Activated T-helper 2 cell treated with anti-CD3 and anti-CD28 coated beads, Interferon-gamma antibody, Interleukin-2, Interleukin-4, amounts not matched to agents 10 μg/mL and 5 μg/mL and 100 μg/mL, durations not matched to agents 14 hours and 24 hours and 36 hours (primary cell): ENCODE results near the gene RIMS4. TPM values are rescaled to one million over a fixed set of nuclear protein-coding genes. Genes with fewer than 3 reads are reported as not detected.

Experiments
- DNase-seq: peaks from one replicate; pipeline ENCODE4 v3.0.0; 2021; ENCODE audit warnings: low spot score
- H3K27ac Mint-ChIP-seq: one replicate; pipeline ENCODE4 v1.8.0; 2021; ENCODE audit warnings: mixed read lengths
- H3K27me3 Mint-ChIP-seq: one replicate; pipeline ENCODE4 v1.8.0; 2021; ENCODE audit warnings: low read depth, mixed read lengths
- H3K36me3 Mint-ChIP-seq: one replicate; pipeline ENCODE4 v1.8.0; 2021; ENCODE audit warnings: low read depth, mixed read lengths
- H3K4me1 Mint-ChIP-seq: one replicate; pipeline ENCODE4 v1.8.0; 2021; ENCODE audit warnings: low read depth, mixed read lengths
- H3K4me3 Mint-ChIP-seq: one replicate; pipeline ENCODE4 v1.8.0; 2021; ENCODE audit warnings: low read depth, mild to moderate bottlenecking, moderate library complexity, mixed read lengths
- H3K9me3 Mint-ChIP-seq: one replicate; pipeline ENCODE4 v1.8.0; 2021; ENCODE audit warnings: mixed read lengths
- intact Hi-C: fragments of 100-400 bp; cut with micrococcal nuclease; formaldehyde crosslinking; loops from one replicate; pipeline ENCODE4 v1.15.1; 2023
- total RNA-seq: library from RNA; stranded (reverse); gene quantifications from 2 replicates; pipeline ENCODE4 v1.2.3, GENCODE V29; 2022

Gene RIMS4
- total RNA-seq, 1 donor from 2014 or later: not detected

GRCh38 chr20:44803383-44803941 lies 6.9 kb downstream of the RIMS4 start:
- Mint-ChIP-seq H3K27ac (no peak overlapping the region), H3K36me3 (no peaks in the 10 kb centered on the region), H3K4me1 (no peaks in the 10 kb centered on the region), H3K9me3 (no peaks in the 10 kb centered on the region), H3K4me3 (no peak overlapping the region), H3K27me3 (peaks cover 33% of the 10 kb centered on the region)
- intact Hi-C loops: no loop called here
- DNase-seq: no peak

- H3K9me3 Mint-ChIP-seq: no peaks in the 10 kb centered on the region
- no peak overlapping the region for H3K4me3 Mint-ChIP-seq
- no peaks in the 10 kb centered on the region for H3K4me1 Mint-ChIP-seq
- intact Hi-C loops: no loop called here
- no peak overlapping the region for H3K27ac Mint-ChIP-seq
- no peaks in the 10 kb centered on the region for H3K36me3 Mint-ChIP-seq
- H3K27me3 Mint-ChIP-seq: peaks cover 27% of the 10 kb centered on the region
- no peak for DNase-seq
These were observed 7.6 kb downstream of the RIMS4 start for GRCh38 chr20:44802702-44803101.

GRCh38 chr20:44800391-44801046 lies 9.8 kb downstream of the RIMS4 start:
- H3K27me3 Mint-ChIP-seq: peaks cover 13% of the 10 kb centered on the region
- H3K27ac Mint-ChIP-seq: no peak overlapping the region
- no peak for DNase-seq
- intact Hi-C loops: no loop called here
- H3K4me3 Mint-ChIP-seq: no peak overlapping the region
- no peaks in the 10 kb centered on the region for H3K4me1 Mint-ChIP-seq
- H3K36me3 Mint-ChIP-seq: no peaks in the 10 kb centered on the region
- no peaks in the 10 kb centered on the region for H3K9me3 Mint-ChIP-seq

- Mint-ChIP-seq H3K27me3 (peaks cover 10% of the 10 kb centered on the region), H3K4me3 (no peak overlapping the region), H3K27ac (no peak overlapping the region), H3K36me3 (no peaks in the 10 kb centered on the region), H3K4me1 (no peaks in the 10 kb centered on the region), H3K9me3 (no peaks in the 10 kb centered on the region)
- no peak for DNase-seq
- intact Hi-C loops: no loop called here
These were observed 10.7 kb downstream of the RIMS4 start for GRCh38 chr20:44799691-44800090.

GRCh38 chr20:44796758-44797457 lies 13.4 kb downstream of the RIMS4 start:
- Mint-ChIP-seq H3K36me3 (no peaks in the 10 kb centered on the region), H3K4me1 (no peaks in the 10 kb centered on the region), H3K9me3 (no peaks in the 10 kb centered on the region), H3K4me3 (no peak overlapping the region), H3K27ac (no peak overlapping the region), H3K27me3 (peaks cover 2% of the 10 kb centered on the region)
- DNase-seq: no peak
- intact Hi-C loops: no loop called here

GRCh38 chr20:44796311-44796710 lies 14.0 kb downstream of the RIMS4 start:
- Mint-ChIP-seq H3K9me3 (no peaks in the 10 kb centered on the region), H3K27ac (no peak overlapping the region), H3K36me3 (no peaks in the 10 kb centered on the region), H3K27me3 (peaks cover 2% of the 10 kb centered on the region), H3K4me1 (no peaks in the 10 kb centered on the region), H3K4me3 (no peak overlapping the region)
- intact Hi-C loops: no loop called here
- no peak for DNase-seq

- no peak overlapping the region for H3K4me3 Mint-ChIP-seq
- no peaks in the 10 kb centered on the region for H3K4me1 Mint-ChIP-seq
- H3K27ac Mint-ChIP-seq: no peak overlapping the region
- H3K36me3 Mint-ChIP-seq: no peaks in the 10 kb centered on the region
- H3K27me3 Mint-ChIP-seq: peaks cover 2% of the 10 kb centered on the region
- DNase-seq: no peak
- H3K9me3 Mint-ChIP-seq: no peaks in the 10 kb centered on the region
- intact Hi-C loops: no loop called here
These were observed 14.5 kb downstream of the RIMS4 start for GRCh38 chr20:44795836-44796235.

- Mint-ChIP-seq H3K4me3 (no peak overlapping the region), H3K27me3 (peaks cover 2% of the 10 kb centered on the region), H3K27ac (no peak overlapping the region), H3K9me3 (no peaks in the 10 kb centered on the region), H3K4me1 (no peaks in the 10 kb centered on the region), H3K36me3 (no peaks in the 10 kb centered on the region)
- intact Hi-C loops: no loop called here
- DNase-seq: no peak
These were observed 17.6 kb downstream of the RIMS4 start for GRCh38 chr20:44792796-44793195.

GRCh38 chr20:44790638-44791393 lies 19.5 kb downstream of the RIMS4 start:
- H3K4me1 Mint-ChIP-seq: no peaks in the 10 kb centered on the region
- no peaks in the 10 kb centered on the region for H3K27me3 Mint-ChIP-seq
- H3K36me3 Mint-ChIP-seq: no peaks in the 10 kb centered on the region
- intact Hi-C loops: no loop called here
- H3K9me3 Mint-ChIP-seq: no peaks in the 10 kb centered on the region
- no peak for DNase-seq
- H3K4me3 Mint-ChIP-seq: no peak overlapping the region
- H3K27ac Mint-ChIP-seq: no peak overlapping the region

- no peaks in the 10 kb centered on the region for H3K27me3 Mint-ChIP-seq
- intact Hi-C loops: no loop called here
- no peak overlapping the region for H3K27ac Mint-ChIP-seq
- no peaks in the 10 kb centered on the region for H3K36me3 Mint-ChIP-seq
- H3K4me1 Mint-ChIP-seq: no peaks in the 10 kb centered on the region
- no peaks in the 10 kb centered on the region for H3K9me3 Mint-ChIP-seq
- H3K4me3 Mint-ChIP-seq: no peak overlapping the region
- no peak for DNase-seq
These were observed 21.5 kb downstream of the RIMS4 start for GRCh38 chr20:44788706-44789456.

GRCh38 chr20:44787299-44787698 lies 23.0 kb downstream of the RIMS4 start:
- no peaks in the 10 kb centered on the region for H3K9me3 Mint-ChIP-seq
- H3K27me3 Mint-ChIP-seq: no peaks in the 10 kb centered on the region
- H3K36me3 Mint-ChIP-seq: no peaks in the 10 kb centered on the region
- intact Hi-C loops: no loop called here
- no peak overlapping the region for H3K27ac Mint-ChIP-seq
- H3K4me3 Mint-ChIP-seq: no peak overlapping the region
- H3K4me1 Mint-ChIP-seq: no peaks in the 10 kb centered on the region
- no peak for DNase-seq

GRCh38 chr20:44785768-44786167 lies 24.6 kb downstream of the RIMS4 start:
- H3K27ac Mint-ChIP-seq: no peak overlapping the region
- H3K36me3 Mint-ChIP-seq: no peaks in the 10 kb centered on the region
- DNase-seq: no peak
- no peaks in the 10 kb centered on the region for H3K4me1 Mint-ChIP-seq
- intact Hi-C loops: no loop called here
- no peak overlapping the region for H3K4me3 Mint-ChIP-seq
- H3K9me3 Mint-ChIP-seq: no peaks in the 10 kb centered on the region
- no peaks in the 10 kb centered on the region for H3K27me3 Mint-ChIP-seq
